ENCODE data around the gene KDM4F. TPM values are rescaled to one million over a fixed set of nuclear protein-coding genes. Genes with fewer than 3 reads are reported as not detected.

The KDM4F gene
- total and polyA plus RNA-seq, 9 donors = not detected

GRCh38 chr11:95066716-95067038, 17.5 kb downstream of the KDM4F start, which contains the start of gene SRSF8:
Gene SRSF8, plus strand, starts transcription at chr11:95066919. Its CDS starts 308 bp downstream, at chr11:95067227.
- no peaks in the 10 kb centered on the region for H3K27me3 ChIP-seq
- peaks cover 1% of the 10 kb centered on the region for H3K4me1 ChIP-seq (ENCODE audit: insufficient read depth)
- no peaks in the 10 kb centered on the region for H3K9me3 ChIP-seq
- H3K36me3 ChIP-seq = no peaks in the 10 kb centered on the region
- 0 to 1% (median 0%) methylated on average over 4 of the region's 4 CpGs for WGBS, 3 donors
- peak within 1 kb of the TSS; percentile 98 to 99 for H3K27ac ChIP-seq
- peak within 1 kb of the TSS; percentile 71 for H3K4me3 ChIP-seq
- TF ChIP-seq CTCF (IDR thresholded peaks at IDR 0.05) (no peak), EP300 (IDR thresholded peaks at IDR 0.05) (no peak), POLR2A (IDR thresholded peaks at IDR 0.05) (no peak)
- intact Hi-C loops (cut with DNase I) = loop anchor here in 3 of 4 donors (1.0 to 10.0 kb wide), 4 partner anchors 78 to 641 kb away; no protein-coding TSS in a partner anchor
- DNase-seq = no peak

- intact Hi-C loops (cut with DNase I) = loop anchor here in 3 of 4 donors (1.0 to 10.0 kb wide), 4 partner anchors 78 to 640 kb away; no protein-coding TSS in a partner anchor
- Histone ChIP-seq H3K9me3 (no peaks in the 10 kb centered on the region), H3K36me3 (no peaks in the 10 kb centered on the region), H3K27ac (peak overlapping the region; percentile 98 to 99), H3K4me3 (peak overlapping the region; percentile 71), H3K4me1 (ENCODE audit: insufficient read depth) (peaks cover 1% of the 10 kb centered on the region), H3K27me3 (no peaks in the 10 kb centered on the region)
- WGBS, 3 donors = 0 to 1% (median 1%) methylated on average over 35 to 98 of the region's 98 CpGs
- TF ChIP-seq EP300 (IDR thresholded peaks at IDR 0.05) (no peak), CTCF (IDR thresholded peaks at IDR 0.05) (peak; percentile 67 to 83 (median 73)), POLR2A (IDR thresholded peaks at IDR 0.05) (peak; percentile 44)
- DNase-seq = peak; percentile 85 to 93 (median 88)
Measured at GRCh38 chr11:95067039-95067840, 18.0 kb downstream of the KDM4F start.

DNA sequence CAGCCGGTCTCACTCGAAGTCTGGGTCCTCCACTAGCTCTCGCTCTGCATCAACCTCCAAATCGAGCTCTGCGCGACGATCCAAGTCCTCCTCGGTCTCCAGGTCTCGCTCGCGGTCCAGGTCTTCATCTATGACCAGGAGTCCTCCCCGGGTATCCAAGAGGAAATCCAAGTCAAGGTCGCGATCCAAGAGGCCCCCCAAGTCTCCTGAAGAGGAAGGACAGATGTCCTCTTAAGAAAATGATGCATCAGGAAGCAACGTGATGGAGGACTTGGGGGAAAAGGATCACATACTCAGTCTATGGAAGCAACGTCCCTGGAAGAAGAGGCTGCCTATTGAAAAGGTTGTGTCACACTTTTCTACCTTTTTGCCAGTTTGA, 18.6 kb downstream of the KDM4F start:
- H3K36me3 ChIP-seq = no peaks in the 10 kb centered on the region
- peak overlapping the region; percentile 98 to 99 for H3K27ac ChIP-seq
- H3K4me3 ChIP-seq = peak overlapping the region; percentile 71
- no peaks in the 10 kb centered on the region for H3K27me3 ChIP-seq
- intact Hi-C loops (cut with DNase I) = loop anchor here (1.0 to 10.0 kb wide), 5 partner anchors 77 to 639 kb away; no protein-coding TSS in a partner anchor
- peaks cover 2% of the 10 kb centered on the region for H3K4me1 ChIP-seq (ENCODE audit: insufficient read depth)
- WGBS, 3 donors = 0 to 1% (median 0%) methylated on average over 16 of the region's 16 CpGs
- DNase-seq = peak in 1 of 5 donors; percentile 69
- TF ChIP-seq POLR2A (IDR thresholded peaks at IDR 0.05) (no peak), CTCF (IDR thresholded peaks at IDR 0.05) (no peak), EP300 (IDR thresholded peaks at IDR 0.05) (no peak)
- H3K9me3 ChIP-seq = no peaks in the 10 kb centered on the region

DNA sequence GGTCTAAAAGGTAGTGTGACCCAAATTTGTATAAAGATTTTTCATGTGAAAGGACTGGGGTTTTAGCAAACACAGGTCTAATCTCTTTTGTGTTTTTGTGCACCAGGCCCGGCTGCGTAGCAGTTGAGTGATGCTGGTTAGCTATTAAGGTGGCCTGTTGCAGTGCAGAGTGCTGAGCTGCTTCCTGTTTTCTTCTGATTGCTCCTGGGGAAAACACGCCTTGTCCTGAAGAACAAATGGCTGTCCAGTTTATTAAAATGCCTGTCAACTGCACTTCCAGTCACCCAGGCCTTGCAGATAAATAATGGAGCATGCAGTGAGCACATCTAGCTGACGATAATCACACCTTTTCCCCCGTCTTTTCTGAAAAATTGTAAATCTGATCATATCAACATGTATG, 19.3 kb downstream of the KDM4F start:
- WGBS, 3 donors = 1 to 2% (median 2%) methylated on average over 5 of the region's 5 CpGs
- intact Hi-C loops (cut with DNase I) = loop anchor here (2.0 to 10.0 kb wide), 4 partner anchors 76 to 639 kb away; no protein-coding TSS in a partner anchor
- DNase-seq = peak; percentile 75 to 86 (median 77)
- Histone ChIP-seq H3K4me1 (ENCODE audit: insufficient read depth) (peaks cover 3% of the 10 kb centered on the region), H3K36me3 (no peaks in the 10 kb centered on the region), H3K27me3 (no peaks in the 10 kb centered on the region), H3K27ac (peak overlapping the region in 1 of 2 donors; percentile 99), H3K9me3 (no peaks in the 10 kb centered on the region), H3K4me3 (peak overlapping the region; percentile 71)
- TF ChIP-seq EP300 (IDR thresholded peaks at IDR 0.05) (no peak), POLR2A (IDR thresholded peaks at IDR 0.05) (peak; percentile 75), CTCF (IDR thresholded peaks at IDR 0.05) (no peak)
